GM23338 (cell line): ENCODE measurements around the gene MROH2B. TPM values are rescaled to one million over a fixed set of nuclear protein-coding genes. Genes with fewer than 3 reads are reported as not detected.

Experiments
- ATAC-seq: fragments of 200-7000 bp; cut with Tn5 transposase; 3 replicates; pipeline ENCODE4 v1.9.1; 2020
- DNase-seq: peaks from one replicate; pipeline ENCODE4 v3.0.0-alpha.2; 2015; ENCODE audit warnings: low spot score
- H2AFZ ChIP-seq: fragments of 200-600 bp; sonication (generic); 2 replicates; pipeline ENCODE4 v1.8.0; 2016; ENCODE audit warnings: antibody characterized with exemption, mild to moderate bottlenecking, moderate library complexity
- H3F3A ChIP-seq: fragments of 200-600 bp; sonication (generic); replicated peaks from 2 replicates; pipeline ENCODE4 v1.8.0; 2017; ENCODE audit warnings: antibody characterized with exemption, mixed run types, low read depth
- H3K27ac ChIP-seq: fragments of 200-600 bp; sonication (generic); 2 replicates; pipeline ENCODE4 v1.6.1; 2016; ENCODE audit warnings: low read depth
- H3K27me3 ChIP-seq: fragments of 200-600 bp; sonication (generic); 2 replicates; pipeline ENCODE4 v1.8.0; 2016; ENCODE audit warnings: mild to moderate bottlenecking, mixed run types, moderate library complexity; ENCODE audit not compliant: insufficient read depth
- H3K36me3 ChIP-seq: fragments of 200-600 bp; sonication (generic); 2 replicates; pipeline ENCODE4 v1.8.0; 2016; ENCODE audit warnings: mild to moderate bottlenecking; ENCODE audit not compliant: insufficient read depth
- H3K4me1 ChIP-seq: fragments of 200-600 bp; sonication (generic); 2 replicates; pipeline ENCODE4 v1.8.0; 2016; ENCODE audit warnings: mild to moderate bottlenecking, moderate library complexity; ENCODE audit not compliant: insufficient read depth
- H3K4me2 ChIP-seq: fragments of 200-600 bp; sonication (generic); 2 replicates; pipeline ENCODE4 v1.7.1; 2017; ENCODE audit warnings: mixed run types
- H3K4me3 ChIP-seq: fragments of 200-600 bp; sonication (generic); 2 replicates; pipeline ENCODE4 v1.6.1; 2016; ENCODE audit warnings: mixed run types
- H3K79me2 ChIP-seq: fragments of 200-600 bp; sonication (generic); replicated peaks from 2 replicates; pipeline ENCODE4 v1.8.0; 2017; ENCODE audit warnings: mild to moderate bottlenecking; ENCODE audit not compliant: insufficient read depth
- H3K9me2 ChIP-seq: fragments of 200-600 bp; sonication (generic); 2 replicates; pipeline ENCODE4 v1.8.0; 2017; ENCODE audit not compliant: insufficient read depth
- H4K20me1 ChIP-seq: fragments of 200-600 bp; sonication (generic); replicated peaks from 2 replicates; pipeline ENCODE4 v1.8.0; 2017; ENCODE audit warnings: mild to moderate bottlenecking; ENCODE audit not compliant: insufficient read depth
- H3K27ac Mint-ChIP-seq: 2 replicates; pipeline ENCODE4 v1.8.0; 2020; ENCODE audit warnings: inconsistent platforms, mild to moderate bottlenecking, moderate library complexity, mixed read lengths
- H3K27me3 Mint-ChIP-seq: 3 replicates; pipeline ENCODE4 v1.8.0; 2022; ENCODE audit warnings: low read depth, mild to moderate bottlenecking, moderate library complexity, mixed read lengths, inconsistent platforms; ENCODE audit not compliant: insufficient read depth, poor library complexity
- H3K36me3 Mint-ChIP-seq: 3 replicates; pipeline ENCODE4 v1.8.0; 2021; ENCODE audit warnings: low read depth, mild to moderate bottlenecking, inconsistent platforms, moderate library complexity, mixed read lengths
- H3K4me1 Mint-ChIP-seq: 3 replicates; pipeline ENCODE4 v1.8.0; 2020; ENCODE audit warnings: mild to moderate bottlenecking, inconsistent platforms, mixed read lengths
- H3K4me3 Mint-ChIP-seq: 3 replicates; pipeline ENCODE4 v1.8.0; 2021; ENCODE audit warnings: moderate library complexity, mild to moderate bottlenecking, inconsistent platforms, mixed read lengths
- H3K9me3 Mint-ChIP-seq: 3 replicates; pipeline ENCODE4 v1.8.0; 2020; ENCODE audit warnings: moderate library complexity, mild to moderate bottlenecking, inconsistent platforms, mixed read lengths
- CTCF ChIP-seq, 2 experiments: fragments of 200-600 bp in 1 of 2; sonication (generic) in 1 of 2; conservative IDR thresholded peaks; 2 replicates each; pipeline versions ENCODE4 v1.5.1 to v1.6.1; 2016 to 2017; ENCODE audit warnings: antibody characterized with exemption in 2 of 2, low read depth in 2 of 2, mild to moderate bottlenecking in 2 of 2, moderate library complexity in 1 of 2
- ETS1 ChIP-seq: IDR thresholded peaks from 2 replicates; pipeline ENCODE4 v1.6.1; 2016; ENCODE audit warnings: antibody characterized with exemption
- EZH2phosphoT487 ChIP-seq: fragments of 200-600 bp; sonication (generic); IDR thresholded peaks from one replicate; pipeline ENCODE4 v1.8.1; 2018; ENCODE audit warnings: antibody characterized with exemption; ENCODE audit not compliant: unreplicated experiment
- NANOG ChIP-seq: IDR thresholded peaks from 2 replicates; pipeline ENCODE4 v1.6.1; 2016; ENCODE audit warnings: antibody characterized with exemption, borderline replicate concordance
- ZNF331 ChIP-seq: fragments of 250-450 bp; sonication (Bioruptor Pico); IDR thresholded peaks from 2 replicates; pipeline ENCODE4 v1.5.0; 2020; ENCODE audit warnings: low read depth, mild to moderate bottlenecking, moderate library complexity
- ZNF462 ChIP-seq: fragments of 250-450 bp; sonication (Bioruptor Pico); IDR thresholded peaks from 2 replicates; pipeline ENCODE4 v1.5.0; 2020; ENCODE audit warnings: mild to moderate bottlenecking, moderate library complexity
- polyA plus RNA-seq: library from polyadenylated mRNA; unstranded; fragments of >200 nt; fragmentation: Nextera tagmentation; extraction: Ambion mirVana; gene quantifications from 2 replicates; pipeline ENCODE4 v1.2.1, GENCODE V29; 2016
- total RNA-seq: library from RNA; depleted of rRNA; stranded (reverse); fragments of >200 nt; shearing (Covaris generic); gene quantifications from 2 replicates; pipeline ENCODE4 v1.2.3, GENCODE V29; 2014

MROH2B gene
- total and polyA plus RNA-seq, 2 experiments from 2014 or later, result not detected

- no peak for TF ChIP-seq ZNF462 (CRISPR knock-in tag)
- no peak for TF ChIP-seq CTCF (conservative IDR thresholded peaks at IDR 0.05; ENCODE audit: low read depth in 2 of 2)
- no peak for TF ChIP-seq NANOG
These were observed 112.3 kb downstream of the MROH2B start (continued) for GRCh38 chr5:40958811-40959210.

GRCh38 chr5:40957048-40957447 lies 114.1 kb downstream of the MROH2B start:
- peaks cover 18% of the 10 kb centered on the region for H3K9me3 Mint-ChIP-seq
- Histone ChIP-seq H3F3A (no peaks in the 10 kb centered on the region), H3K4me2 (no peak overlapping the region), H3K9me2 (no peaks in the 10 kb centered on the region), H3K79me2 (no peaks in the 10 kb centered on the region), H3K4me1 (no peaks in the 10 kb centered on the region), H3K4me3 (no peak overlapping the region), H2AFZ (no peak overlapping the region), H3K27ac (no peak overlapping the region), H4K20me1 (no peaks in the 10 kb centered on the region), H3K36me3 (no peaks in the 10 kb centered on the region), H3K27me3 (no peaks in the 10 kb centered on the region)
- no peak overlapping the region for H3K27ac Mint-ChIP-seq
- DNase-seq, result no peak
- 0 out of 3 replicates have a peak, but pooled peaks cover 9% of the 10 kb centered on the region for H3K36me3 Mint-ChIP-seq
- peaks cover 4% of the 10 kb centered on the region; the same call in 1 of the 3 replicates for H3K4me1 Mint-ChIP-seq
- no peak overlapping the region for H3K4me3 Mint-ChIP-seq
- no peak for ATAC-seq
- H3K27me3 Mint-ChIP-seq, result no peaks in the 10 kb centered on the region
- TF ChIP-seq EZH2phosphoT487 (no peak), ETS1 (no peak), ZNF331 (CRISPR knock-in tag) (no peak), ZNF462 (CRISPR knock-in tag) (no peak), NANOG (no peak)
